GM15510 (cell line): ENCODE results near the gene RPL41.

Experiments
- POLR2A ChIP-seq: IDR thresholded peaks from 3 replicates; pipeline ENCODE4 v1.6.1; 2011; ENCODE audit warnings: borderline replicate concordance; ENCODE audit not compliant: insufficient read length; ENCODE audit errors: extremely low read depth

Gene RPL41

GRCh38 chr12:56165369-56165768 is 48.9 kb downstream of the RPL41 start:
- no peak for TF ChIP-seq POLR2A
